GM21390 (cell line): ENCODE measurements around the gene CIB4.

Experiments used
- ATAC-seq: cut with Tn5 transposase; IDR thresholded peaks from one replicate; pipeline ENCODE4 v1.9.1; 2021; ENCODE audit not compliant: unreplicated experiment

The CIB4 gene

DNA sequence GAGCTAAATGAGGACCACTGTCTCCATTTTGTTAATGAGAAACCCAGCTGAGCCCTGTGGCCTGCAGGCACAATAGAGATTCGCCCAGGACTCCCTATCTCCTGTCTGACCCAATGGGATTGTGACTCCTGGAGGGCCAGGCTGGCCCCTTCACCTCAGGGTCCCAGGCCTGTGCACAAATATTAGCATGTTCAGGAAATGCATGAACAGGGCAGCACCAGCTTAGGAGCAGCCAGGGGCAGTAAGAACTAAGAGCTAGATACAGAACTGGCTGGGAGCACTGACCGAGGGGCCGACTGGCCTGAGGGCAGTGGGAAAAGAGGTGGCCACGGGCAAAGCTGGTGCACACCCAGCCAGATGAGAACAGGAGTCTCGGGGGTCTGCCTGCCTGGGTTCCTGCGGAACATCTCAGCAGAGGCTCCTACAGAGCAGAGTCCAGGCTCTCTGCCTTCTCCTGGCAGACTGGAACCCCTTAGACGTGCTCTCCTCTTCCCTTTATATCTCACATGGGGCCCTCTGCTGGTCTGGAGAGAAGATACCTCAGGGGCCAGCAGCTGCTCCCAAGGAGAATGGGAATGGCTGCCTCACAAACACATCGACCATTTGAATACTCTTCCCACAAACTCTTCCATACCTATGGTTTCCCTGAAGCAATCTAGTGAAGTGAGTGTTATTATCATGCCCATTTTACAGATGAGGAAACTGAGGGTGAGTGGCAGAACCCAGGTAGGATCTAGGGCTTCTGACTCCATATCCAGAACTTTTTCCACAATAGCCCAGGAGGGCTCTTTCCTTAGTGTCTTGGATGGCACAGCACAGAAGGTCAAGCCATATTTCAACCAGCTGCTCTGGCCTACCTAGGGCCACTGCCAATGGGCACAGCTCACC lies 85.7 kb downstream of the CIB4 start:
- ATAC-seq, result no peak

DNA sequence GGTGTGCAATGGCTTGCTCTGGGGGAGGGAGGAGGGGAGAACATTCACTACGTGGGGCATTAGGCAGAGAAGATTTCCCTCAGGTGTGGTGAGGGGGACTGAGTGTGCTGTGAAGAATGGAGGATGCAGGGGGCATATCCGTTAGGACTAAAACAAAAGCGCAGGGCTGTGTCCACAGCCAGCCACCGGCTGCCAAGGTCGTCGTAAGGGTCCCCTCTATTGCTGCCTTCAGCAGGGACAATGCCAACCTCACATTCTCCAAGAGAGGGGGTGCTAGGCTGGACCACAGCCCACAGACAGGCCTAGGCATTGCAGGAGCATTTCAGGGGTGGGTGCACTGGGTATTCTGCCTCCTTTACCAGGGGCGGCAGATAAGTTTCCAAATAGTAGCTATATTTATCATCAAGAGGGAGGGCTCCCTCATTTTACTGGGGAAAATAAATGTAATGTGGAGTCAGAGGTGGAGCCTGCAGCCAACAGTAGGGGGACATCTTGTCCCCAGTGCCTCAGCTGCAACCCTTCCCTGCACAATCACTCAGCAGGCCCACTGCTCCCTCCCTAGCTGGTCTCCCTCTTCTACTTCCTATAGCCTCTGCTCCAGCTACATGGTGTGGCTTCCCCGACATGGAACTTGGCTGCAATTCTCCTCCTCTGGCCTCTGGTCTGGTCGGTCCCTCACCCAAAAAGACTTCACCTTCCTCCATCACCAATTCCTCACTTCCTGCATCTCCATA lies 88.4 kb downstream of the CIB4 start:
- ATAC-seq, result no peak

DNA sequence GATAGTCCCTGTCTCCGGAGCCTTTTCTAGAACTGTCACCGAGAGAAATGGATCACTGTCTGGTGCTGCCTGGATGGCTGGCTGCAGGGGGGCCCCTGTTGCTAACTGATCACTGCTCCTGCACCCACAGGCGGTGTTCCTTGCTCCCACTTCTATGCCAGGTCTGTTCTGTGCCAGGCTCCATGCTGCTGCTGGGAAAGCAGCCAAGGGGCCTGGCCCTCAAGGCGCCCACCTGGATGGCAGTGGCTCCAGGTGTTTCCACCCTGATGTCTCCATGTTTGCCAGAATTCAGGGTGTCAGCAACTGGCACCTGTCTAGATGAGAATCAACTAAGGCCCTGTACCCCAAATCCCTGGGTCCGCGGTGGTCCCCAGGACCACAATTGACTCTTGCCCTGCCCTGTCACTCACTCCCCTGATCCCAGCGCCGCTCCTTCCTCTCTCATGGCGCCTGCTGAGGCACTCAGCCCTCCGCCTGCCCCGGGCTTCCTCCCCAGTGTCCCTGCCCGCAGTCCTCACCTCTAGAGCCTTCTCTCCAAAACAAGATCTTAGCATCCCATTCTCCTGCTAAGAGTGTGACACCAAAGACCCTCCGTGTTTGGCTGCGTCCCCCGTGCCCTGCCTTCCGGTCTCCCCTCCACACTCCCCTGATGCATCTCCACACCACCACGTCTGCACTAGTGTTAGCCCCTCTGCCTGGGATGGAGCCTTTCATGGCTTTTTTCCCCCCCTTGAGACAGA lies 90.7 kb downstream of the CIB4 start:
- ATAC-seq, result no peak

DNA sequence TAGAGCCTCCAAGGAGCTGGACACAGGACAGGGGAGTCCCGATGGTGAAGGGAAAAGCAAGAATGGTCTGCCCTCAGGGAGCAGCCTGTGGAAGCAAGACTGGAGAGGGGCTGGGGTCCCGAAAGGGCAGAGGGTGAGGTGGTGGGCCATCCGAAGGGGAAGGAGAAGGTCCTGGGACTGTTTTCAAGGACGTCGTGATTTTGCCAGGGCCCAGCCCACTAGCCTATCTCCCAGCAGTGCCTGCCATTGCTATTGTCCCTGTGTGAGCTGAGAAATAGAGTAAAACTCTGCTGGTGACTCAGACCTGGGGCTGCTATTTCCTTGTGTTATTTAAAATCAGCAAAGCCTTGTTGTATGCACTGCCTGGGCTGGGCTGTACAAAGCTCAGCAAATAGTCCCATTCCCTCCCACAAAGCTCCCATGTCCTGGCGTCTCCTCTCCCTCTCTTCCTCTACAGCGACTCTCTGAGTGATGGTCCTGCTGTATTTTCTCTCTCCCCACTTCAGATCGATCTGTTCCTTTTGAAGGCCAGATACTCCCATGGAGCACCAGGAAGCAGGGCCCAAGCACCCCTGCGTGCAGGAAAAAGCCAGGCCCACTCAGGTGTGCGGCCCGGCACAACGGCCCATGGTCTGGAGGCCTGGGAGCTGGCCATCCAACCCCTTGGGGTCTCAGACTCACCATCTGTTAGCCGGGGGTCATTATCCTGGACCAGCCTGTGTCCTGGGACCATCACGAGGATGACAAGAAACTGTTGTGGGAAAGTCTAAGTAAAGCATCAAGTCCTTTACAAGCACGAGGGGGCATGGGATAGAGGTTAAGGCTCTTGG lies 98.3 kb downstream of the CIB4 start:
- no peak for ATAC-seq

DNA sequence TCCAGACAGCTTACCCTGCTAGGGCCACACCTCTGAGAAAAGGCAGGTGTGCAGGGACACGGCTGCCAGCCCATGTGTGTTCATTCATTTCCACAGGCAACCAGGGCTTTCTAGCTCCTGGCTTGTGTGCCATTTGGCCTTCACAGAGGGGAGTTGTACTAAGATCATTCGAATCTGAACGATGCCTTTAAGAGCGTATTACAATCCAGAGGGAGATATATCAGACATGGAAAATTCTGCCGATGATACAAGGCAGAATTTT lies 99.0 kb downstream of the CIB4 start:
- ATAC-seq, result no peak

DNA sequence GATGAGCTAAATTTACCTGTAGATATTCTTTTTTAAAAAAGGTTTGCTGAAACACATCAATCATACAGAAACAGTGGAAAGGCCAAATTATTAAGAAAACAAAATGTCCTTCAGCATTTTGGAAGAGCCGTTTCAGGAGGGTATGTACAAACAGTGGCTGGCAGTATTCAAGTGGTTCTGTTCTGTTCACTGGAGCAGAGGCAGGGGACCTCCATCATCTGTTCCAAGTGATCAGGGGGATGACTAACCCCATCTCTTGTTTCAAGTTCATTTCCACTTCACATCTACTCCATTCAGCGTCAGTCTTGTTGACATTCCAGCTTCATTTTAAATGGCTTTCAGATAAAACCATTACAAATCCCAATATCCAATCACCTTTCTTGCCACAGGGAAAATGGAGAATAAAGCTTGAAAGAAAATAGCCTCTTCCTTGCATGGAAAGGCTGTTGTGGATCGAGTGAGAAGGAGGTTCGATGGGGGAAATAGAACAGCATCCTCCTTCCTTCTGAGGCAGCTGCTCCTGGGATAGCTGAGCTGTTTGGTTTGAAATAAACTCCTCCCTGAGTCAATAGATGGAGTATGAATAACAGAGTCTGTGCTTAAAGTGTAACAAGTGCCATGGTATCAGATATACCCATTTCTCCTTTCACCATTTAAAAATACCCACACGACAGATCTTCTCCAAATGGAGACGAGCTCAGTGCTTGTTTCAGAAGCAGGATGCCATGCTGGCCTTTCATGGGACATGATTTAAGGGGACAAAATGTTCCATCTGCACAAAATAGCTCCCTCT lies 99.6 kb downstream of the CIB4 start:
- no peak for ATAC-seq

DNA sequence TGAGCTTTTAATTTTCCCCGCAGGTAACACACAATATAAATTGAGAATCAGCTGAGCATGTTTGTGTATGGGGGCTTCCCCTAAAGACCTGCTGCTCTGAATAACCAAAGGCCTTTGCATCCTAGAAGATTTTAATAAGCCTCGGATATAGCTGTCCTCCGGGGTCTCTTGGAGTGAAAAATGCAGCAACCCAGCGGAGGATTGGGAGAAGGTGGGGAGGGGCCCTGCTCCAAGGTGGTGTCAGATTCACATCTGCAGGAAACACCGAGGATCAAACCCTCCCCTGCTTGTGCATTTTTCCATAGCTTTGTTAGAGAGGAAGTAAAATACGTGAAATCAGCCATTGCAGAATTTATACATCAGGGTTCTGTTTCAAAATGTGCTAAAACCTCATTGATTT lies 100.2 kb downstream of the CIB4 start:
- no peak for ATAC-seq

DNA sequence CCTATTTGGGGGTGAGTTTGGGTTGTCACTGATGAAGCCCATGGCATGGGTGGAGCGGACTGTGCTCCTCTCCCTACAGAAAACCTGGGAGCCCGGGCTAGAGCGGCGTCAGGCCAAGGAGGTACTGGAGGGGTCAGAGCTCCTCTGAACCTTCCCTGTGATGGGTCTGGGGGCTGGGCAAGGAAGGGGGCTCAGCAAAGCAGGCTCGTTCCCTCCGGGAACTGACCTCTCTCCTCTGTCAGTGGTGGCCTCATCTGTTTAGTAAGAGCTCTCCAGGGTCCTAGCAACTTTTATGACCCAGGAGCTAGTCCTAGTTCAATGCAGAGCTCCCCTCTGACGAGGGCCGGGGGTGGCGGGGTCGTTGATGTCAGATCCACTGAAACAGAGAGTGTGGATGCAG lies 100.9 kb downstream of the CIB4 start:
- ATAC-seq, result no peak

DNA sequence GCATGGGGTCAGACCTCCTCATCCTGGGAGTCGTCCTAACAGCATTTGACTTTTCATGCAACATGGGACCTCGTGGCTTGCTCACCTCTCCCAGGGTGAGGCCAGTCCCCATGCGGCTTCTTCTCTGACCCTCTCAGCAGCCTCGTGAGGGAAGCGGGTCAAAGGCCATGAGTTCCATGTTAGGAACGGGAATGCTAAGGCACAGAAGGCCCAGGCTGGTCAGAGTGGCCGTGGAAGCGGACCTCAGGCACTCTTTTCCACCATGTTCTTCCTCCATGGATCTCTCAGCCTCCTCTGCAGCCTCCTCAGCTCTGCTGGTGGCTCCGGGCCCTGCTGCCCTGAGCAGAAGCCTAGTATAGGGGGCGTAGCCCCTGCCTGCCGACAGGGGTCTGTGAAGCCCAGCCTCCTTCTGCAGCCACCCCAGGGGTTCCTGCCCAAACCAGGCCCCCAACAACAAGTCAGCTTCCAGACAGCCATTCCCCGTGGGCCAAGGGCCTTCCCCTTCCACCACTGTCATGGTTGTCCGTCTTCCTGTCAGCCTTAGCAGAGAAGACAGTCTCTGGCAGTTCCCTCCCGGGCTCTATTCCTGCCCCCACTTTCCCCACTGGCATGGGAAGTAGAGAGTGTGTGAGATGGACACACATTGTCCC lies 103.2 kb downstream of the CIB4 start:
- no peak for ATAC-seq

DNA sequence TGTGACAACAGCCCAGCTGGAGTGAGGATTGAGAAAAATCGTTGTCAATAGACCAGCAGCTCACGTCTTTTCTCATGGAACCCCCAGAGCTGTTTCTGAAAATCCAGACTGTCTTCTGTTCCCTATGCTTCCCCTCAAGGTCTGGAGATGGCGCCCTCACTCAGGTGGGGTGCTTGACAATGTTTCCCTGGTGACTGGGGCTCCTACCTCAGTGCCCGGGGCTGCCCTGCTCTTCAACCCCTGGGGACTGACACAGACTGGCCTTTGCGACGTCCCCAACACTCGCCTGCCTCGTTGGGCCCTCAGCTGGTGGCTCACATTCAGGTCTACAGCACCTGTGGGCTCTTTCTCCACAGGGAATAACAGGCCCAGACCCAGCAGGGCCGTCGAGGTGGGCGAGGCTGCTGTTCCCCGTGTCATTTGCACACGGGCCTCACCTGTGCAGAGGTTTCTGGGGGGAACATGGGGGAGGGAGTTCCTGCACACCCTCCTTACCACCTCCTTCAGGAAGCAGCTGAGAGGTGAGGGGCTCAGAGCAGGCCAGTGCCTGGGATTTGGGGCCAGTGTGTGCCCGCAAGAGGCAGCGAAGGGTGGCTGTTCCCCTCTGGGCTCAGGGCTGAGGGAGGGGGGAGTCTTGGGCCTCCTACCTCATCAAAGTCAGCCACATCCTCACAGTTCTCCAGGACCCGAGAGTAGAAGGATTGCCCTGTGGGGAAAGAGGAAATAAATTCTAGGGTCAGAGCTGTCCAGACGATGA lies 103.9 kb downstream of the CIB4 start:
- no peak for ATAC-seq

DNA sequence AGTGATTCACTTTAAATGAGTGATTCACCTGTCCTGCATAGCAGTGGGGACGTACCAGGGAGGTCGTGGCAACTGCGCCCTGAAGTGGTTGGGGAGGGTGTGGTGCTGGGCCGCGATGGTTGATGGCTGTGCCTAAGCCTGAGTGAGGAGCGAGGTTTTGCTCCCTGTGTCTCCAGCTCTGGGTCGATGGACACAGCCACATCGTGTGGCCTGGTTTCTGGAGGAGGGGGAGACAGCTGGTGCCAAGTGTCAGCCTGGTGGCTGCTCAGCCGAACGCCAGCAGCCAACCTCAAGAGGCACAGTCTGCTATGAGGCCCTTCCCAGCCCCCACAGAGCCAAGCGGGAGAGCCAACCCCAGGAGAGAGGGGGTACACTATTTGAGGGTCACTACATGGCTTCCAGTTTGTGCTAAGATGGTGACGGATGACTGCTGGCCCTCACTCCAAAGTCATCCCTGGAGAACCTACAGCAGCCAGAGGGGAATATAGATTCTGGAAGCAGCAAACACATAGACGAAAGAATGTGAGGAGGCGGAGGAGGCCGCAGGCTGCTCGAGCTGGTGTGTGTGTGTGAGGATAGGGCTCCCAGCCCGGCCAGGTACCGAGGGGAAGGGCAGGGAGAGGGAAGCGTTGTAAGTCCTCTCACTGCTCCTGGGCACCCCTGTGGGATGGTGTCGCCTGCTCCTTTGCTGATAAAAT lies 104.6 kb downstream of the CIB4 start:
- ATAC-seq, result no peak

DNA sequence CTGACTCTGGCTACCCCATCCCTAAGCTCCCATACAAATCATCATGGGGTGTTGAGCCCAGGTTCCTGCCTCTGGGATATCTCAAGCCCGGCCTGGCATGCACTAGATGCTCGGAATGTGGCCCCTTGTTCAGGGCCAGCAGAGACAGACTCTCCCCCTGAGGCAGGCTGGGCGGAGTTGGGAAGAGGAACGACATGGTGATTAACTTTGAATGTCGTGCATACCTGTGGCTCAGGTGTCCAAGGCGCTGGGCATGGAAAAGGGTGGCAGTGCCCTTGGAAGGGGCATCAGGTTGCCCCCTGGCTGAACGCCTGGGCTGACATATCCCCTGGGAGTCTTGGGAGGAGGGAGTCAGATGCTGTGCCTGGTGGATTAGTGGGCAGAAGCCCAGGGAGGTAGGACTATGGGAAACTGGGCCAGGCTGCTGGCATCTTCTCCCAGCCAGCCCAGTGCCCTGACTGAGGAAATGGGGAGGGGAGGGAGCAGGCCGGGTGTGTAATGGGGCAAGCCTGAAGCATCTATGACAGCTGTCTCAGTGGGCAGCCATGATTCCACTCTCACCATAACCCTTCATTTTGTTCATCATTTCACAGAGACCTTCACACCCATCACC lies 105.4 kb downstream of the CIB4 start:
- no peak for ATAC-seq

DNA sequence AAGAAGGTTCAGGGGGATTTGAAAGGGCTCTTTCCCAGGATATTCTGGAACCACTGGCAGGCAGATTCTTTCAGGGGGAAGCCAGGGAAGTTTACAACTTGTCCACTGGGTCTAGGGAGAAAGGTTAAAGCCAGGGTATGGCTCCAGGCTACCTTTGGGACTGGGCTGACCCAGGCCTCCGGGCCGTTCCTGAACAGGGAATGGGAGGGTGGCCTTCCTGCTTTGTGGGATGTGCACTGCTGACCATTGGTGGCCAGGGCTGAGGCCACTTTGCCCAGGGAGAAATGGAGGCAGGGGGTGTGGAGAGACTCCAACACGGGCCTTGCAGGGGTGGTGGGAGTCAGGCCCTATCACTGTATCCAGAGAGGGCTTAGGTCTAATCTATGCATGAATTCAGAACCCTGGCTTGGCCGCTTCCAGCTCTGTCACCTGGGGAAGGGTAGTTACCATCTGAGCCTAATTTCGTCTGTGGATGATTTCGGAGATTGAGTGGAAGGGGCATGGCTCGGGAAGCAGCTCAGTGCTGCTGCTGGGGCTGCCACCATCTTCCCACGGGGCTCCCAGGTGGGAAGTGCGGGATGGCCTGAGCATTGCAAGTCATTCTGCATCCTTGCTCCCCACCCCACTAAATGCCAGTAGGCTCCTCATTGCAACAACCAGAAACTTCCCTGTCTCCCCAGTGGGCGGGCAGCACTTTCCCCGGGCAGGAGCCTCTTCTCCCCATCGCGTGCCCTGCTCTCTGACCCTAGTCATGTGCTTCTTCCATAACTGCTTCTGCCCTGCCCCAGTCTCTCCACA lies 106.1 kb downstream of the CIB4 start:
- ATAC-seq, result no peak

DNA sequence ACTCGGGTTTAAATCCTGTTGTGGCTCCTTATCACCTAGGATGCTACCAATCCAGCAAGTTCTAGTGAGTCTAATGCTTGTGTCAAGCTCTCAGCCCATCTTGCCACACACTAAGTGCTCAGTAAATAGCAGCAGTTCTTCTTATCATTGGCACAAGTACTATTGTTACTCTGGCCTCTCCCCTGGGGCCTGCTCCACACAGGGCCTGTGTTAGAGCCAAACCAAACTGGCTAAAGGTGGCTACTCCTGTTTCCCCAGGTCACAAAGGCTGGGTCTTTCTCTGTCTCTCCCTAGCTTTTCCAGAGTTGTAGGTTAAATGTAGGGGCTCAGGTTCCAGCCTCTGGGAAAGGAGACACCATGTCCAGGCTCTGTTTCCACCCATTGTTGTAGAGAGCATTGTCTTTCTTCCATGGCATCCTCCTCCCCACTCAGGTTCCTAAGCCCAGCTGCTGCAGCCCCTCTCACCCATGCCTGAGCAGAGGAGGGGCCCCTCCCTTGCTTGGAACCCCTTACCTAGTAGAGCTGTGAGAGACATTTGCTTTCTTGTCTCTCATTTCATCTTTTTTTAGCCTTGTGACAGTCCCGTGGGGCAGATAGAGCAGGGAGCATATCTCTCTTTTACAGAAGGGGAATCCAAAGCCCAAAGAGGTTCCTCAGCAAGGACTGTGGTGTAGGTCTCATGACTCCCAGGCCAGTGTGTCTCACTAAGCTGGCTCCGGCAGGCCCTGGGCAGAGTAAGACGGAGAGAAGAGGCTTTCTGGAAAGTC lies 106.9 kb downstream of the CIB4 start:
- no peak for ATAC-seq

DNA sequence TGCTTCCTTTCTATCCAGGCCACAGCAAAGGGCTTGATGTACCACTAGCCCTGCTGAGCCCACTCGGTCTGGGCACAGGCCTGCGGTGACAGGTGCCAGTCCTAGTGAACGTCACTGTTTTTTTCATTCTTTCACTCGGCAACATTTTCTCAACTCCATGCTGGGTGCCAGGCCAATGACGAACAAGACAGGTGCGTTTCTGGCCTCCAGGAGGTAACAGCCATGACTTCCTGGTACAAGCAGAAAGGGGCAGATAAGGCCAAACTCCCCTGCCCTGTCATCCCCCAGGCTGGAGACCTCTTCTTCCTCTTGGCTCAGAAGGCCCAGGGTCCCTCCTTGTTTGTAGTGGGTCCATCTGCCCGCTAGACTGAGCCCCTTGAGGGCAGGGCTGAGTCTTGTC lies 107.5 kb downstream of the CIB4 start:
- ATAC-seq, result no peak
